Retinal pigment epithelial cell (primary cell): Measurements from ENCODE around the gene ABCB9.
"Not testable (repeated sequence)": the region's sequence is repeated elsewhere in the genome, so short reads cannot be mapped to it uniquely, and the experiment has no call there.

Source experiments
- DNase-seq: peaks from one replicate; pipeline ENCODE4 v3.0.0-alpha.2; 2010; ENCODE audit warnings: low read depth
- H3K4me3 ChIP-seq: 2 replicates; pipeline ENCODE4 v1.5.1; 2011; ENCODE audit warnings: mild to moderate bottlenecking, low read length, control low read depth, moderate library complexity
- TF ChIP-seq, protein P1 (sequence below): conservative IDR thresholded peaks from 2 replicates; pipeline ENCODE4 v1.5.1; 2011; ENCODE audit warnings: low read depth, low read length, control low read depth, inconsistent platforms

Gene ABCB9

GRCh38 chr12:122943196-122943595 is 23.1 kb downstream of the ABCB9 start:
- TF ChIP-seq, protein P1, sequence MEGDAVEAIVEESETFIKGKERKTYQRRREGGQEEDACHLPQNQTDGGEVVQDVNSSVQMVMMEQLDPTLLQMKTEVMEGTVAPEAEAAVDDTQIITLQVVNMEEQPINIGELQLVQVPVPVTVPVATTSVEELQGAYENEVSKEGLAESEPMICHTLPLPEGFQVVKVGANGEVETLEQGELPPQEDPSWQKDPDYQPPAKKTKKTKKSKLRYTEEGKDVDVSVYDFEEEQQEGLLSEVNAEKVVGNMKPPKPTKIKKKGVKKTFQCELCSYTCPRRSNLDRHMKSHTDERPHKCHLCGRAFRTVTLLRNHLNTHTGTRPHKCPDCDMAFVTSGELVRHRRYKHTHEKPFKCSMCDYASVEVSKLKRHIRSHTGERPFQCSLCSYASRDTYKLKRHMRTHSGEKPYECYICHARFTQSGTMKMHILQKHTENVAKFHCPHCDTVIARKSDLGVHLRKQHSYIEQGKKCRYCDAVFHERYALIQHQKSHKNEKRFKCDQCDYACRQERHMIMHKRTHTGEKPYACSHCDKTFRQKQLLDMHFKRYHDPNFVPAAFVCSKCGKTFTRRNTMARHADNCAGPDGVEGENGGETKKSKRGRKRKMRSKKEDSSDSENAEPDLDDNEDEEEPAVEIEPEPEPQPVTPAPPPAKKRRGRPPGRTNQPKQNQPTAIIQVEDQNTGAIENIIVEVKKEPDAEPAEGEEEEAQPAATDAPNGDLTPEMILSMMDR: no peak
- H3K4me3 ChIP-seq: no peak overlapping the region
- no peak for DNase-seq

- TF ChIP-seq, protein P1: no peak
- no peak overlapping the region for H3K4me3 ChIP-seq
- no peak for DNase-seq
Measured at GRCh38 chr12:122942637-122943036, 23.6 kb downstream of the ABCB9 start.

DNA sequence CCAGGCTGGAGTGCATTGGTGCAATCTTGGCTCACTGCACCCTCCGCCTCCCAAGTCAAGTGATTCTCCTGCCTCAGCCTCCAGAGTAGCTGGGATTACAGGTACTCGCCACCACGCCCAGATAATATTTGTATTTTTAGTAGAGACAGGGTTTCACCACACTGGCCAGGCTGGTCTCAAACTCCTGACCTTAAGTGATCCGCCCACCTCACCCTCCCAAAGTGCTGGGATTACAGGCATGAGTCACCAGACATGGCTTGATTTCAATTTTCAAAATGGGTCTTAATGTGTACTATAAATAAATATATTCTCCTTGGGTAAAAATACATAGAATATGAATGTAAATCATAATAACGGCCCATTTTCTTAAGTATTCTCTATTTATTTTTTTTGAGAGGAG is 24.9 kb downstream of the ABCB9 start:
- DNase-seq, H3K4me3 ChIP-seq: not testable (repeated sequence)

- TF ChIP-seq, protein P1: no peak
- DNase-seq: no peak
- no peak overlapping the region for H3K4me3 ChIP-seq
Measured at GRCh38 chr12:122939125-122939524, 27.1 kb downstream of the ABCB9 start.

DNA sequence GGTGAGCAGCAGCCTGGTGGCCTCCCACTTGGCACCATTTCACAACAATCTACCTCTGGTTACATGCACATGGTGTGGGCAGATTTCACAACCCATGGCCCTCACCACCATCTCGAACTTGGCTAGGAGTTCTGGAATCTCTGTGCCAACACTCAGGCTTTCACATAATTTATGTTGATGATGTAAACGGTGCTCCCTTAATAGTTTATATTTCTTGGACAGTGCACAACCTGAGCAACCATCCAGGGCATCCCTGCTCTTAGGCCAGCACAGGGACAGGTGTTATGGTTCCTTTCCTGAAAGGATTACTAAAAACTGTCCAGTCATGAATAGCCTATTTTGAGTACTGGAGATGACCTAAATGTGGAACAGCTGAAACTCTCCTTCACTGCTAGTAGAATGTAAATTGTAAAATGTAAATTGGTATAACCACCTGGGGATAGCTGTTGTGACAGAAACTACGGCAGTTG is 28.6 kb downstream of the ABCB9 start:
- TF ChIP-seq, protein P1: no peak
- H3K4me3 ChIP-seq: no peak overlapping the region
- DNase-seq: no peak

- H3K4me3 ChIP-seq: no peak overlapping the region
- TF ChIP-seq, protein P1: no peak
- no peak for DNase-seq
Measured at GRCh38 chr12:122935318-122935717, 30.9 kb downstream of the ABCB9 start.

DNA sequence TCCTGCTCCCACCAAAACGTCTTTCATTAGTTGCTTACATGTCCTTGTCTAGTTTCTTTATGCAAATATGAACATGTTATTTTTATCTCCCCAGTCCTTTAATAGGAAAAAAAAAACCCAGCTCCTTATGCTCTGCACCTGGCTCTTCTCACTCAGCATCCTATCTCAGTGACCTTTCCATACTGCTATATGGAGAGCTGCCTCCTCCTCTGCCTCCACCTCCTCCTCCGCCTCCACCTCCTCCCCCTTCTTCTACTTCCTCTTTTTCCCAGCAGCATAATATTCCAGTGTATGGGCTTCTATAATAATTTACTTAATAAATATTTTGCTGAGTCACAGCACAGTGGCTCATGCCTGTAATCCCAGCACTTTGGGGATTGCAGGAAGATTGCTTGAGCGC is 31.5 kb downstream of the ABCB9 start:
- no peak for DNase-seq
- no peak overlapping the region for H3K4me3 ChIP-seq
- TF ChIP-seq, protein P1: no peak

- no peak for DNase-seq
- no peak overlapping the region for H3K4me3 ChIP-seq
- TF ChIP-seq, protein P1: no peak
Measured at GRCh38 chr12:122932207-122932606, 34.1 kb downstream of the ABCB9 start.
